8988T (cell line): ENCODE data around the gene ANKRD40CL.
A peak's percentile ranks its signal among the peaks of the same experiment; 100 is the strongest.
"Not testable (repeated sequence)": the region's sequence is repeated elsewhere in the genome, so short reads cannot be mapped to it uniquely, and the experiment has no call there.

Experiments used
- DNase-seq: peaks from one replicate; pipeline ENCODE4 v3.0.0; 2011

Gene ANKRD40CL

DNA sequence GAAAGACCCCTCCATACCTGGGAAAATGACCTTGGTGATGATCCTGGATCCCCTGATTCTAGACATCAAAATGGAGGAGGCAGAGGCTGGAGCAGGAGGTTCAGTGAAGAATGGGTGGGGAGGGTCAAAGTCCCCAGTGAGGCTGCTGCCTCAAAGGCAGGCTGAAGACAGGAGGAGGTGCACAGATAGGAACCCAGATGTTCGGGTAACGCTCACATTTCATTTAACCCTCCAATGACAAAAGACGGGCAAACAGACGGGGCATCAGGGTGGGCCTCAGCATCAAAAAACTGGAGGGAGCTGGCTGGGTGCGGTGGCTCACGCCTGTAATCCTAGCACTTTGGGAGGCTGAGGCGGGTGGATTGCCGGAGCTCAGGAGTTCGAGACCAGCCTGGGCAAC, at the start of gene ANKRD40CL:
ANKRD40CL (minus strand) TSS at position 73 of the 400 bp plus-strand sequence. CDS start 605 bp downstream, outside the sequence.
- DNase-seq, result no peak

DNA sequence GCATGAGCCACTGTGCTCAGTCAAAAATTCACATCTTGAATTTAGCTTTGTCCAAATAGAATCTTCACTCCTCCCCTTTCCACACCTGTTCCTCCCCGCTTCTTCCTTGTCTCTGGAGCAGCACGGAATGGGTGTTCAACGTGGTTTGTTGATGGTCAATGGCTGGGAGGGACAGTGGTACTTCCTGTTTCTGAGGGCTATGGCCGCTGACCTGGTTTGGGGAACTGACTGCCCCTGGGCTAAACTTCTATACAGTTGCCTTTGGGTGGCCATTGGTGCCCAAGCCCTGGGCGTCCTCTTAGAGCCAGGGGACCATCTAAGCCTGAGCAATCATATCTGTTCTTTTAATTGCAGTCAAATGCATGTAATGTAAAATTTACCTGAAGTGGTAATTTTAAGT, 49.0 kb upstream of the ANKRD40CL start:
- DNase-seq, result no peak

DNA sequence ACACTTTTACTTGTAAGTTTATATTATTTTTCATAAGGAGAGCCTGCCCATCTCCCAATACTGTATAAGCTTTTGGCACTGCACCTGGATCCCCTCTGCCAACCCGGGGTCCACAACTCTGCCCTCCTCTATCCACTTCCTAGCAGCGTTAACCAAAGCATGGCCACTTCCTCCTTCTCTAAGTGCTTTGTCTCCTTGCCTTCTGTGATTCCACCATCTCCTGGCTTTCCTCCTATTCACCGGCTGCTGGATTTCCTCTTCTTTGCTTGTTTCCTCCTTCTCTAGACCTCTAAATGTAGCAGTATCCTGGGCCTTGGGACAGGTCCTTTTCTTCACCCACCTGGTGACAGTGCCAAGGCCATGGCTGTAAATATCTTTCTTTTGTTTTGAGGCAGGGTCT, 48.1 kb upstream of the ANKRD40CL start:
- DNase-seq, result no peak

- DNase-seq, result no peak
Measured at GRCh38 chr17:50813583-50813982, 46.3 kb upstream of the ANKRD40CL start.

DNA sequence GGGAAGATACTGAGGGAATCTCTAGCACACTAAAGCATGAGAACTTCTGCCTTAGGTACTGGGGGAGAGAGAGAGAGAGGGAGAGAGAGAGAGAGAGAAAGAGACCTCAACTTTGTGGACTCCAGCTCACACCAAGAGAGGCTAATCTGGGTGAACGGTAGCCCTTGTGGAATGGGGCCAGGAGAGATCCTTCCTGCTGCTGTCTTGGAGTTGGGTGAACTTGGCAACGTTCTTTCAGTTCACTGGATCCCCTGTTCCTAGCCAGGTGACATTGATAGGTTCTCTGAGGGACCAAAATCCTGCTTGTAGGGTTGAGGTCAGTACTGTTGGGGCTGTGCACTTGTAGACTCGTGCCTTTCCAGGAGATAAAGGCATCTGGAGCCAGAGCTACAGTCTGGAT, 41.6 kb upstream of the ANKRD40CL start:
- no peak for DNase-seq

DNA sequence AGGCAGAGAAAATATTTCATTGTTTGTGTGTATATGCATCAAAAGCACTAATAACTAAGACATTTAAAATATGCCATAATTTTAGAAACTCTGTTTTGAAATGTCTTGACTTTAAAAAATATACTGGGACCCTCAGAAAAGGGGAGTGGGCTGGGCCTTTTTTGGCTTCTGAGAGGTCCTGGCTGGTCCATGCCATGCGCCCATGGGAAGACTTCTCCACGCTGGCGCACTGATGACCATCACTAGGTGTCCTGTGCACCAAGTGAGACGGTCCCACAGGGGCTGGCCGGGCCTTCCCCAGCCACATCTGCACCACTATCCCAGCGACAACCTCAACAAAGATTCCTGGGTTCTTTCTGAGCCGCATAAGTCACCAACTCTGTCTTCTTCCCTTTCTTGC, 41.1 kb upstream of the ANKRD40CL start:
- DNase-seq, result no peak

- no peak for DNase-seq
Measured at GRCh38 chr17:50807675-50808074, 40.4 kb upstream of the ANKRD40CL start.

DNA sequence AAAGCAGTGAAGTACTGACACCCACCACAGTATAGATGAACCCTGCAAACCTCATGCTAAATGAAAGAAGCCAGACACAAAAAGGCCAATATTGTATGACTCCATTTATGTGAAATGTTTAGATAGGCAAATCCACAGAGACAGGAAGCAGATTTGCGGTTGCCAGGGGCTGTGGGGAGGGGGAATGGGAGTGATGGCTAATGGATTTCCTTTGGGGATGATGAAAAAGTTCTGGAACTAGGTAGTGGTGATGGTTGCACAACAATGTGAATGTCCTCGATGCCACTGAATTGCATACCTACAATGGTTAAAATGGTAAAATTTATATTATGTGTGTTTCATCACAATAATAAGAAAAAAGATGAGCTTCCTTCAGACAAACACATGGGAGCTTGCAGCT, 39.7 kb upstream of the ANKRD40CL start:
- no peak for DNase-seq

DNA sequence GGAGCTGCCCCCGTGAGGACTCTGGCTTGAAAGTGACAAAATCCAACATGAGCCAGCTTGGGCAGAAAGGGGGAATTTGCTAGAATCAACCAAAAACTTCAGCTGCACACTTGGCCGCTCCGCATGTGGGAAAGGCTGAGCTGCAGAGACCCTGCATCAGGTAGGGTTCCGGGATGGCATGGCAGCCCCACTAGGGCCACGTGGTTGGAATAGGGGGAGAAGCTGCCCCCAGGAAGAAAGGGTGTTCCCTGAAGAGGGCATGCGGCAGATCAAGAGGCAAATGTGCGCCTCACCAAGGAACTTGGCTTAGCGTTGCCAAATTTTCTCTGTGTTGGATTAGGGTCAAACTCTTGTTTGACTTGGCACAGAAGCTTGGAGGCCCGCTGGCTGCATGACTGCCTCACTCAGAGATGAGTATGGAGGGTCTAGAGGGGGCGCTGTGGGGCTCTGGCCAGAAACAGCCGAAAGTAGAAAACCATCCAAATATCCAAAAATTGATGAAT, 38.9 kb upstream of the ANKRD40CL start:
- DNase-seq, result no peak

- DNase-seq, result no peak
Measured at GRCh38 chr17:50805486-50805885, 38.2 kb upstream of the ANKRD40CL start.

DNA sequence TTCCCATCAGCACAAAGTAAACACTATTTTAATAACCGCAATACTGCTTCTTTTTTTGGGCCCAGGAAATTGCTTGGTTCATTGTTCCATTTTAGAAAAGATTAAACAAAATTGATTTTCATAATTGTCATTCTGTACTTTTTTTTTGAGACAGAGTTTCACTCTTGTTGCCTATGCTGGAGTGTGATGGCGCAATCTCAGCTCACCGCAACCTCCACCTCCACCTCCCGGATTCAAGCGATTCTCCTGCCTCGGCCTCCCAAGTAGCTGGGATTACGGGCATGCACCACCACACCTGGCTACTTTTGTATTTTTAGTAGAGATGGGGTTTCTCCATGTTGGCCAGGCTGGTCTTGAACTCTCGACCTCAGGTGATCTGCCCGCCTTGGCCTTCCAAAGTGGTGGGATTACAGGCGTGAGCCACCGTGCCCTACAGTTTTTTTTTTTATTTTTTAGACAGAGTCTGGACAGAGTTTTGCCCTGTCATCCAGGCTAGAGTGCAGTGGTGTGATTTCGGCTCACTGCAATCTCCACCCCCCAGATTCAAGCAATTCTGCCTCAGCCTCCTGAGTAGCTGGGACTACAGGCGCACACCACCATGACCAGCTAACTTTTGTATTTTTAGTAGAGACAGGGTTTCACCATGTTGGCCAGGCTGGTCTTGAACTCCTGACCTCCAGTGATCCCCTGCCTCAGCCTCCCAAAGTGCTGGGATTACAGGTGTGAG, 37.6 kb upstream of the ANKRD40CL start:
- DNase-seq, result not testable (repeated sequence)

DNA sequence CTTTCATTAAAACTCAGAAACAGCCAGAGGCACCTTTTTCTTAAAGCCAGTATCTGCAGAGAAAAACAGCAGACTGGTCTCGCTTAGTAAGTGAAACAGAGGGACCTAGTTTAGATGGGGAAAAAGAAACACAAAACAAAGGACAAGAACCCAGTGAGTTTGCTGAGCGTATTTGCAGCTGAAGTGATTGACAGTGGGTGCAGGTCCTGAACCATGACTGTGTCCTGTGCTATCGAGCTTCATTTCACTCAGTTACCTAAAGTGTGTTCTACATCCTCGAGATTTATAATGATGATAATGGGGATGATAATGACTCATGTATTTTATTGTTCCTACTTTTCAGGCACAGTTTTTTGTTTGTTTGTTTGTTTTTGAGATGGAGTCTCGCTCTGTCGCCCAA, 36.4 kb upstream of the ANKRD40CL start:
- no peak for DNase-seq

DNA sequence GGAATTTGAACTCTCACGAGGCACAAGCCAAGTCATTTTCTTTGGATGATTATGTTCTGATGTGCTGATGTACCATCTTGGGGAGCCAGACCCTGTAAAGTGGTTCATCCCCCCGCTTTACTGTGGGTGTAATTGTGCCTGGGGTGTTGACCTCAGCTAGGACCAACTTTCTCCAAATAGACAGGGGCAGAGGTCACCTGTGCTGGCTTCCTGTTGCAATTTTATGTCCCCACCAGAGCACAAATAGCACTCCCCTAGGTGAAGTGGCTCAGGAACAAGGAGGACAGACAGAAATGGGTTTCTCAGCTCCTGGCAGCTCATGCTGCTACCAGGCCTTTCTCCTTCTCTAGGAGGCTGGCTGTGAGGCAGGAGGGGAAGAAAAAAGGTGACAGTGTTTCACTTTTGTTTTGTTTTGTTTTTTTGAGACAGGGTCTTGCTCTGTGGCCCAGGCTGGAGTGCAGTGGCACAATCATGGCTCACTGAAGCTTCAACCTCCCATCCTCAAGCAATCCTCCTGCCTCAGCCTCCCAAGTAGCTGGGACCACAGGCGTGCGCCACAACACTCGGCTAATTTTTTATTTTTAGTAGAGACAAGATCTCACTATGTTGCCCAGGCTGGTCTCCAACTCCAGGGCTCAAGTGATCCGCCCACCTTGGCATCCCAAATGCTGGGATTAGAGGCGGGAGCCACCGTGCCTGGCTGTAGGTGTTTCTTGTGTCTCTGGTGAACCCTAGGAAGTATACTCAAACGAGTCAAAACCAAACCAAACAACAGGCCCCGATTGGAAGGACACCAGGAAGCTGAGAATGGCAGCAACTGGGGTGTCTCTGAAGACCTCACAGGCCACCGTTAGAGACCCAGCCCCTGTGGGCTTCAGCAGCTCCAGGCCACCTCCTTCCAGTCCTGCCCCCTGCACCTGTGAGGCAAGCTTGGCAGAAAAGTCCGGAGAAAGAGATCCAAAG, 35.6 kb upstream of the ANKRD40CL start:
- DNase-seq, result no peak

DNA sequence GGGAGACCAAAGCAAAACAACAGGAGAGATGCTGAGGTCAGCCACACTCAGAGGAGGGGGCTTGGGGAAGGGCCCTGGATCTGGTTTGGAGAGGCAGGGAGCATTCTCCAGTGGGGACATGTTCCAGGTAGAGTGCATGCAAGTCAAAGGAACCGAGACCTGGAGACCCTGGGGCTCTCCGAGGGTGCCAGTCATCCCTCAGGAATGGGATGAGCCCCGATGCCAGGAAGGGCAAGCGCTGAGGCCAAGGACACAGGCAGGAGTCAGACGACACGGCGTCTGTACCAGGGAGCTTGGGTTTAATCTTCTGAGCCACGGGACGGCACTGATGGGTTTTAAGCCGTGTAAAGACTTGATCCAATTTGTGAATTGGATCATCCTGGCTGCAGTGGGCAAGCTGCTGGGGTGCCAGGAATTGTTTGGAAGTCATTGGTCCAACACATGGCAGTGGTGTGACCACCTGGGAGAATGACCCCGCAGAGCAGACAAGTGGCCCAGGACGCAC, 32.9 kb upstream of the ANKRD40CL start:
- no peak for DNase-seq

GRCh38 chr17:50799582-50799981, 32.3 kb upstream of the ANKRD40CL start:
- no peak for DNase-seq

GRCh38 chr17:50798424-50799288, 31.3 kb upstream of the ANKRD40CL start:
- peak; percentile 3 for DNase-seq

GRCh38 chr17:50797135-50797810, 30.0 kb upstream of the ANKRD40CL start:
- DNase-seq, result peak; percentile 5

- no peak for DNase-seq
Measured at GRCh38 chr17:50794361-50794760, 27.0 kb upstream of the ANKRD40CL start.

- no peak for DNase-seq
Measured at GRCh38 chr17:50793007-50793406, 25.7 kb upstream of the ANKRD40CL start.

DNA sequence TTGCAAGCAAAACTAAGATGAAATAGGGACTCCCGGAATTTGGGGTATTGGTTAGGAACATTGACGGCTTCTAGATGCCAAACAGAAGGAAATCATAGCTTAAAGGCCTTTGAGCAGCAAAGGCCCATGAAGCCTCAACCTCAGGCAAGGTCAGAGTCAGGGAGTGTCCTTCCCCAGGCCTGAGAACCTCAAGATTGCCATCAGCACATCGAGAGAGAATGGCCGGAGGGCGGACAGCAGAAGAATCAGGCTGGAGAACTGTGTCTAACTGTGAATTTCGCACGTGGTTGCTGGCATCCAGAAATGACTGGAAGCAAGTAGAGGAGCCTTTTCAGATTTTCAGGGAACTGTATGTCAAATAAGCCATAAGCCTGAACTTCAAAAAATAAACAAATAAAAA, 24.8 kb upstream of the ANKRD40CL start:
- DNase-seq, result no peak

DNA sequence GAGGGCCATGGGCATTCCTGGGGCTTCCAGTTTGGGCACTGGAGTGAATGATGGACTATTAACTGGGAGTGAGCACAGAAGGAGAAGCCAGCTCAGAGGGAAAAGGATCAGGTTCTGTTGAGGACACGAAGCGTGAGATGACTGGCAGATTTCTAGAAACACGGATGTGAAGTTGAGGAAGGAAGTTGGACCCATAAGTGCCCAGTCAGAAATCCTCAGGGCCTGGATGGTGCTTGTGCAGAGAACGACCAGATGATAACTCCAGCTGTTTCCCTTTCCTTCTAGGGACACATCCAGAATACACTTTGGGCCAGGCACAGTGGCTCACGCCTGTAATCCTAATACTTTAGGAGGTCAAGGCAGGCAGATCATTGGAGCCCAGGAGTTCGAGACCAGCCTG, 23.3 kb upstream of the ANKRD40CL start:
- no peak for DNase-seq

GRCh38 chr17:50787106-50787505, 19.8 kb upstream of the ANKRD40CL start:
- no peak for DNase-seq
